Progenitor cell of endocrine pancreas (in vitro differentiated cells): Measurements from ENCODE around the gene BANF1. TPM values are rescaled to one million over a fixed set of nuclear protein-coding genes. Genes with fewer than 3 reads are reported as not detected.

Experiments
- DNase-seq: peaks from one replicate; pipeline ENCODE4 v3.0.0; 2021; ENCODE audit warnings: low spot score; ENCODE audit not compliant: unreplicated experiment
- H3K27ac Mint-ChIP-seq: 2 replicates; pipeline ENCODE4 v1.8.0; 2021; ENCODE audit warnings: mild to moderate bottlenecking, moderate library complexity, mixed read lengths
- H3K27me3 Mint-ChIP-seq: 2 replicates; pipeline ENCODE4 v1.8.0; 2021; ENCODE audit warnings: mixed read lengths
- H3K36me3 Mint-ChIP-seq: 2 replicates; pipeline ENCODE4 v1.8.0; 2022; ENCODE audit warnings: mixed read lengths; ENCODE audit not compliant: insufficient read depth
- H3K4me1 Mint-ChIP-seq: 2 replicates; pipeline ENCODE4 v1.8.0; 2021; ENCODE audit warnings: low read depth, mixed read lengths
- H3K4me3 Mint-ChIP-seq: 2 replicates; pipeline ENCODE4 v1.8.0; 2021; ENCODE audit warnings: low read depth, mild to moderate bottlenecking, moderate library complexity, mixed read lengths
- H3K9me3 Mint-ChIP-seq: 2 replicates; pipeline ENCODE4 v1.8.0; 2021; ENCODE audit warnings: low read depth, mixed read lengths
- total RNA-seq: library from RNA; stranded (reverse); gene quantifications from 2 replicates; pipeline ENCODE4 v1.2.1, GENCODE V29; 2021
- TF ChIP-seq, protein P1 (sequence below): fragments of 200-600 bp; sonication (generic); IDR thresholded peaks from one replicate; pipeline ENCODE4 v1.5.0; 2021; ENCODE audit warnings: antibody characterized with exemption, mild to moderate bottlenecking; ENCODE audit not compliant: unreplicated experiment

The BANF1 gene
- total RNA-seq, 1 donor from 2014 or later = 200 TPM

DNA sequence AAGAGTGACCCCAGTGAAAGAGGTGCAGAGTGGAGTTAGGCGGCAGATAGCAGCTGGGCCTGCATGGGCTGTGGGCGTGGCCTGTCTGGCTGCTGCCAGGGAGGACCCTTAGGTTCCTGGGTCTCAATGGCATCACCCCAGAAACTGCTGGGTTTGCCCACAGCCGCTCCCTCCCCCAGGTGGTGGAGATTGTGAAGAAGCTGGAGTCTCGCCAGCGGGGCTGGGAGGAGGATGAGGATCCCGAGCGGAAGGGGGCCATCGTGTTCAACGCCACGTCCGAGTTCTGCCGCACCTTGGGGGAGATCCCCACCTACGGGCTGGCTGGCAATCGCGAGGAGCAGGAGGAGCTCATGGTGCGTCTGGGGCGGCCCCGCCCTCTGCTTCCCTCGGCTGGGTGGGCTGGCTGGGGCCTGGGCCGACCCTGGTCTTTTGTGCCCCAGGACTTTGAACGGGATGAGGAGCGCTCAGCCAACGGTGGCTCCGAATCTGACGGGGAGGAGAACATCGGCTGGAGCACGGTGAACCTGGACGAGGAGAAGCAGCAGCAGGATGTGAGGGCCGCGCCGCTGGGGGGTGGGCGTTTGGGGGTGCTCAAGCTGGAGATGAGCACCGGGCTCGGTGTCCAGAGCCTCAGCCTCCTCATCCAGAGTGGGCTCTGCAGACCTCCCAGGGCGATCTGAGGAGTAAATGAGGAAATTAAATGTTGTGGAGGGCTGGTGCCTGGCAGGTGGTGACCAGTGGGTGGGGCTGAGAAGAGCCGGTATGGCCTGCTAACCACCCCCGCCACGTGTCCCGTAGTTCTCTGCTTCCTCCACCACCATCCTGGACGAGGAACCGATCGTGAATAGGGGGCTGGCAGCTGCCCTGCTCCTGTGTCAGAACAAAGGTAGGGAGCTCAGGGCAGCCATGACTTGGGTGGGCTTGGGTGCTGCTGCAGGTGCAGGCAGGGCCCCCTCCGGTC lies 25.8 kb upstream of the BANF1 start:
- no peaks in the 10 kb centered on the region for H3K4me1 Mint-ChIP-seq
- TF ChIP-seq, protein P1, sequence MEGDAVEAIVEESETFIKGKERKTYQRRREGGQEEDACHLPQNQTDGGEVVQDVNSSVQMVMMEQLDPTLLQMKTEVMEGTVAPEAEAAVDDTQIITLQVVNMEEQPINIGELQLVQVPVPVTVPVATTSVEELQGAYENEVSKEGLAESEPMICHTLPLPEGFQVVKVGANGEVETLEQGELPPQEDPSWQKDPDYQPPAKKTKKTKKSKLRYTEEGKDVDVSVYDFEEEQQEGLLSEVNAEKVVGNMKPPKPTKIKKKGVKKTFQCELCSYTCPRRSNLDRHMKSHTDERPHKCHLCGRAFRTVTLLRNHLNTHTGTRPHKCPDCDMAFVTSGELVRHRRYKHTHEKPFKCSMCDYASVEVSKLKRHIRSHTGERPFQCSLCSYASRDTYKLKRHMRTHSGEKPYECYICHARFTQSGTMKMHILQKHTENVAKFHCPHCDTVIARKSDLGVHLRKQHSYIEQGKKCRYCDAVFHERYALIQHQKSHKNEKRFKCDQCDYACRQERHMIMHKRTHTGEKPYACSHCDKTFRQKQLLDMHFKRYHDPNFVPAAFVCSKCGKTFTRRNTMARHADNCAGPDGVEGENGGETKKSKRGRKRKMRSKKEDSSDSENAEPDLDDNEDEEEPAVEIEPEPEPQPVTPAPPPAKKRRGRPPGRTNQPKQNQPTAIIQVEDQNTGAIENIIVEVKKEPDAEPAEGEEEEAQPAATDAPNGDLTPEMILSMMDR = no peak
- peaks cover 15% of the 10 kb centered on the region for H3K36me3 Mint-ChIP-seq
- no peak for DNase-seq
- H3K4me3 Mint-ChIP-seq = no peak overlapping the region
- no peaks in the 10 kb centered on the region for H3K27me3 Mint-ChIP-seq
- no peaks in the 10 kb centered on the region for H3K9me3 Mint-ChIP-seq
- H3K27ac Mint-ChIP-seq = no peak overlapping the region

DNA sequence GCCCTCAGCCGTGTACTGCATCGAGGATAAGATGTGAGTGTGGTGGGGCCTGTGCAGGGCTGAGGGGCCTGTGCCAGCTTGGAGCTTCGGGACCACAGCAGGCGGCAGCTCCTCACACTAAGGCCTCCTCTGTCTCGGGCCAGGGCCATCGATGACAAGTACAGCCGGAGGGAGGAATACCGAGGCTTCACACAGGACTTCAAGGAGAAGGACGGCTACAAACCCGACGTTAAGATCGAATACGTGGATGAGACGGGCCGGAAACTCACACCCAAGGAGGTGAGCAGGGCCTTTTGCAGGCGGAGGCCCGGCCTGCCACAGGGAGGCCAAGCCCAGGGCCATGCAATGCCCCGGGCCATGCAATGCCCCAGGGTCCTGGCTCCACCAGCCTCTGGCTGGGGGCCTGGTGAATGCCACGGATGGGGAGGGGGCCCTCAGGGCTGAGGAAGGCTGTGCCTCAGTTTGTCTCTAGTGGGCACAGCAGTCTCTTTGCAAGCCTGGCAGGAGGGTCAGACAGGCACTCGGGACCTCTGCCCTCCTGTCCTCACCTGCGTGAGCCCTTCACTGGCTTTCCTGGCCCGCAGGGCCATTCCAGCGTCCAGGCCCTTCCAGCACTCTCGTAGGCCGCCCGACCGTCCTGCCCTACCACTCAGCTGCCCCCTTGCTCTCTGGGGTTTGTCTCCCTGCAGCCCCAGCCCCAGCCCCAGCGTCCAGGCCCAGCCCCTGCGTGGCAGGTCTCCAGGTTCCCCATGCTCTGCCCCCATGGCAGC lies 24.5 kb upstream of the BANF1 start:
- Mint-ChIP-seq H3K9me3 (no peaks in the 10 kb centered on the region), H3K4me3 (no peak overlapping the region), H3K4me1 (no peaks in the 10 kb centered on the region), H3K27me3 (no peaks in the 10 kb centered on the region), H3K36me3 (peaks cover 8% of the 10 kb centered on the region), H3K27ac (no peak overlapping the region)
- no peak for DNase-seq
- TF ChIP-seq, protein P1 = no peak

DNA sequence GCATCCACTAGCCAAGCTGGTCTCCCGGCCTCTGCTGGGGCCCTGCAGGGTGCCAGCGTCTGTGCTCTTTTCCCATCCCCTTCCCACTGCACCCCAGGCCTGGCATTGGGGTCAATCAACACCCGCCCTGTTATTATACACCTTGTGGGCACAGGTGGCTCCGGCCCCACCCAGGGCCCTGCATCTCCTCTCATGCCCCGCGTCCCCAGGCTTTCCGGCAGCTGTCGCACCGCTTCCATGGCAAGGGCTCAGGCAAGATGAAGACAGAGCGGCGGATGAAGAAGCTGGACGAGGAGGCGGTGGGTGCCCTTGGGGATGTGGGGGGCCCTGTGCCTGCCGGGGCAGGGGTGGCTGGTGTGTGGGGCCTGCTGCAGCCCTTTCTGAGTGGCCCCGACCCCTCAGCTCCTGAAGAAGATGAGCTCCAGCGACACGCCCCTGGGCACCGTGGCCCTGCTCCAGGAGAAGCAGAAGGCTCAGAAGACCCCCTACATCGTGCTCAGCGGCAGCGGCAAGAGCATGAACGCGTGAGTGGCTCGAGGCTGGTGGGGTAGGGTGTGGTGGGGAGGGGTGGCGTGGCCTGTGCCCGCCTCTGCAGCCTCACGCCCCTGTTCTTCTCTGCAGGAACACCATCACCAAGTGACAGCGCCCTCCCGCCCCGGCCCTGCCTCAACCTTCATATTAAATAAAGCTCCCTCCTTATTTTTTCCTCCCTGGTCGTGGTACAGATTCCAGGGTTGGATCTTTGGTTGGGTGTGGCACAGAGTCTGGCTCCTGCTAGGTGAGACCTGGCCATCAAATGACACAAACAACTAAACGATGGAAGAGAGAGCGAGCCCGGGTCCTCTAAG lies 23.7 kb upstream of the BANF1 start:
- DNase-seq = no peak
- TF ChIP-seq, protein P1 = no peak
- Mint-ChIP-seq H3K4me1 (no peaks in the 10 kb centered on the region), H3K27me3 (no peaks in the 10 kb centered on the region), H3K9me3 (no peaks in the 10 kb centered on the region), H3K36me3 (peaks cover 6% of the 10 kb centered on the region), H3K4me3 (no peak overlapping the region), H3K27ac (no peak overlapping the region)

DNA sequence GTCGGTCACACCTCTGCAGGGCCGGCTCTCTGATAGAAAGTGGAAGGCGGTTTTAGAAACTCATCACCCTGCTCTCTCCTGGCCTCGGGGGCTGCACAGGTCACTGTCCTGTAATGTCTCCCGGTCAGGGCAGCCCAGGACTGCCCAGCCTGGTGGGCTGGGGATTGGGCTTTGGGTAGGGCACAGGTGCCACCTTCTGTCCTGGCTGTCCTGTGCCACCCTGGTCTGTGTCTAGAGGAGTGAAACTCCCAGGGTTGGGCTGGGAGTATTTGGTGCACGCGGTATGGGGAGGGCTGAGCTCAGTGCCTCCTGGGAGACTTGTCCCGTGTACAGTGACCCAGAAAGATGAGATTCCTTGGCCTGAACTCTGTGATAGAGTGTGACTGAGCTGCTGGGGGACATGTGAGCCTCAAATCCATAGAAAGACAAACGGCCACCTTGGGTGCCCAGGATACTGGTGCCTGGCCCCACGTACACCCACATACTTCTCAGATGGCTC lies 23.0 kb upstream of the BANF1 start:
- TF ChIP-seq, protein P1 = no peak
- H3K36me3 Mint-ChIP-seq = peaks cover 6% of the 10 kb centered on the region
- H3K4me3 Mint-ChIP-seq = no peak overlapping the region
- H3K4me1 Mint-ChIP-seq = no peaks in the 10 kb centered on the region
- DNase-seq = no peak
- H3K9me3 Mint-ChIP-seq = no peaks in the 10 kb centered on the region
- H3K27ac Mint-ChIP-seq = no peak overlapping the region
- no peaks in the 10 kb centered on the region for H3K27me3 Mint-ChIP-seq
